HepG2 (cell line): ENCODE measurements around the gene NRSN2. TPM values are rescaled to one million over a fixed set of nuclear protein-coding genes. Genes with fewer than 3 reads are reported as not detected.

Experiments
- BRCA1 ChIP-seq: sonication (generic); formaldehyde crosslinking; IDR thresholded peaks from 2 replicates; pipeline ENCODE4 v1.4.0; 2020; ENCODE audit warnings: missing genetic modification reagents
- HNF4A ChIP-seq: sonication (generic); formaldehyde crosslinking; IDR thresholded peaks from 2 replicates; pipeline ENCODE4 v1.4.0; 2020; ENCODE audit warnings: missing genetic modification reagents
- KDM3A ChIP-seq: IDR thresholded peaks from 2 replicates; pipeline ENCODE4 v1.6.1; 2018; ENCODE audit warnings: low read depth, missing compliant biosample characterization
- NR2F1 ChIP-seq, 2 experiments: fragments of 450-650 bp in 1 of 2; formaldehyde crosslinking in 1 of 2; IDR thresholded peaks; 2 replicates each; pipeline versions ENCODE4 v1.5.0 to v1.6.1; 2016 to 2020; ENCODE audit warnings: mild to moderate bottlenecking in 1 of 2, missing compliant biosample characterization in 1 of 2, missing genetic modification reagents in 1 of 2, moderate library complexity in 1 of 2
- PITX1 ChIP-seq: sonication (generic); formaldehyde crosslinking; IDR thresholded peaks from 2 replicates; pipeline ENCODE4 v1.5.1; 2020; ENCODE audit warnings: mild to moderate bottlenecking, missing genetic modification reagents
- XBP1 ChIP-seq: sonication (generic); formaldehyde crosslinking; IDR thresholded peaks from 2 replicates; pipeline ENCODE4 v1.5.0; 2020; ENCODE audit warnings: missing genetic modification reagents
- ZNF225 ChIP-seq: sonication (generic); formaldehyde crosslinking; IDR thresholded peaks from 2 replicates; pipeline ENCODE4 v1.4.0; 2020; ENCODE audit warnings: mild to moderate bottlenecking, missing genetic modification reagents
- ZNF430 ChIP-seq: sonication (generic); formaldehyde crosslinking; IDR thresholded peaks from 2 replicates; pipeline ENCODE4 v1.9.0; 2021; ENCODE audit warnings: mild to moderate bottlenecking, missing genetic modification reagents
- ZNF441 ChIP-seq: sonication (generic); formaldehyde crosslinking; IDR thresholded peaks from 2 replicates; pipeline ENCODE4 v1.7.0; 2021; ENCODE audit warnings: missing genetic modification reagents, borderline replicate concordance
- ZNF460 ChIP-seq: sonication (generic); formaldehyde crosslinking; IDR thresholded peaks from 2 replicates; pipeline ENCODE4 v1.5.1; 2020; ENCODE audit warnings: missing genetic modification reagents, mild to moderate bottlenecking, borderline replicate concordance
- ZNF496 ChIP-seq: sonication (generic); formaldehyde crosslinking; IDR thresholded peaks from 2 replicates; pipeline ENCODE4 v1.8.1; 2023; ENCODE audit warnings: mild to moderate bottlenecking, moderate library complexity, missing genetic modification reagents; ENCODE audit not compliant: insufficient replicate concordance
- ZNF615 ChIP-seq: sonication (generic); formaldehyde crosslinking; IDR thresholded peaks from 2 replicates; pipeline ENCODE4 v1.5.0; 2020; ENCODE audit warnings: mild to moderate bottlenecking, missing genetic modification reagents, borderline replicate concordance
- ZNF746 ChIP-seq: sonication (generic); formaldehyde crosslinking; IDR thresholded peaks from 2 replicates; pipeline ENCODE4 v1.8.0; 2022; ENCODE audit warnings: mild to moderate bottlenecking, missing genetic modification reagents
- ZNF782 ChIP-seq: sonication (generic); formaldehyde crosslinking; IDR thresholded peaks from 2 replicates; pipeline ENCODE4 v1.4.0; 2020; ENCODE audit warnings: missing genetic modification reagents, mild to moderate bottlenecking, borderline replicate concordance
- ZNF83 ChIP-seq: sonication (generic); formaldehyde crosslinking; IDR thresholded peaks from 2 replicates; pipeline ENCODE4 v1.4.0; 2020; ENCODE audit warnings: missing genetic modification reagents, mild to moderate bottlenecking, borderline replicate concordance
- polyA plus RNA-seq, 8 experiments: library from polyadenylated mRNA; depleted of rRNA in 3 of 8; stranded (reverse) in 7 of 8; unstranded in 1 of 8; fragments of >200 nt; fragmentation: Illumina TruSeq in 4 of 8; extraction: Trizol in 4 of 8; gene quantifications; 2 replicates each; pipeline versions ENCODE4 v1.2.1 to v1.2.3, GENCODE V29; 2011 to 2016; ENCODE audit warnings: low read depth in 4 of 8, missing spikeins in 1 of 8, mixed read lengths in 1 of 8; ENCODE audit not compliant: insufficient read depth in 1 of 8
- total RNA-seq, 5 experiments: library from RNA; depleted of rRNA; stranded (reverse); fragments of >200 nt; fragmentation: Illumina TruSeq; extraction: Trizol; gene quantifications; 2 replicates each; pipeline ENCODE4 v1.2.3, GENCODE V29; 2016; ENCODE audit warnings: low read depth in 1 of 5
- TF ChIP-seq, protein P1 (sequence below): fragments of 450-650 bp; IDR thresholded peaks from 2 replicates; pipeline ENCODE4 v1.6.1; 2016
- TF ChIP-seq, protein P2 (sequence below), 2 experiments: sonication (generic) in 1 of 2; formaldehyde crosslinking in 1 of 2; IDR thresholded peaks; 2 replicates each; pipeline versions ENCODE4 v1.6.1 to v1.9.0; 2014 to 2022; ENCODE audit warnings: antibody characterized with exemption in 1 of 2, borderline replicate concordance in 1 of 2, inconsistent platforms in 1 of 2, low read depth in 1 of 2, missing genetic modification reagents in 1 of 2
- TF ChIP-seq, protein P3 (sequence below): sonication (generic); formaldehyde crosslinking; IDR thresholded peaks from 2 replicates; pipeline ENCODE4 v1.4.0; 2020; ENCODE audit warnings: missing genetic modification reagents

NRSN2 gene
- total and polyA plus RNA-seq, 2 of the 13 experiments (the other 11 are each of a cell fraction or from before 2014, with no cell fraction given) = 32.3 to 49.4 TPM

DNA sequence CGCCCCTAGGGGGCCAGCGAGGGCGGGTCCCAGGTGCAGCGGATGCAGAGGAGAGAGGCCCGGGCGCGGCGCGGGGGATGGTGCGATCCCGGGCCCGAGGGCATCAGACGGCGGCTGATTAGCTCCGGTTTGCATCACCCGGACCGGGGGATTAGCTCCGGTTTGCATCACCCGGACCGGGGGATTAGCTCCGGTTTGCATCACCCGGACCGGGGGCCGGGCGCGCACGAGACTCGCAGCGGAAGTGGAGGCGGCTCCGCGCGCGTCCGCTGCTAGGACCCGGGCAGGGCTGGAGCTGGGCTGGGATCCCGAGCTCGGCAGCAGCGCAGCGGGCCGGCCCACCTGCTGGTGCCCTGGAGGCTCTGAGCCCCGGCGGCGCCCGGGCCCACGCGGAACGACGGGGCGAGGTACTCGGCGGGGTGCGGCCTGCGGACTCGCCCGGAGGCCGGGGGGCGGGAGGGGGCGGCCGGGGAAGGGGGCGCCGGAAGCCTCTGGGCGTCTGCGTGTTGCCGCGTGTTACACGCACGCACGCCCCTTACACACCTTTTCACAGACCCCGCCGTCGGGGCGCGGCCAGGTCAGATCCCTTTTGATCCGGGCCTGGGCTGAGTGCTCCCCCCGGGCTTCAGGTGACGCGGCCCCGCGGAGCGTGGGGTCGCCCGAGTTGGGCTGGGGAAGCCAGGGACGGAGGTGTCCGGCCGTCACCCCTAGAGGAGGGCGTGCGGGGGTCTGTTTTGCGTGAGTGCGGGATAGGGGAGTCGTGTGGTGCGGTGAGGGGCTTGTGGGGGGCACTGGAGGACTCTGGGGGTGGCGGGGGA is 34.1 kb downstream of the NRSN2 start (continued):
- peak; percentile 54; the same call in 1 of the 2 replicates for TF ChIP-seq ZNF441 (CRISPR knock-in tag)
- TF ChIP-seq ZNF460 (CRISPR knock-in tag) = no peak; the same call in 1 of the 2 replicates
- TF ChIP-seq XBP1 (CRISPR knock-in tag) = no peak; the same call in 1 of the 2 replicates
- TF ChIP-seq ZNF225 (CRISPR knock-in tag) = peak; percentile 89
- peak; percentile 94 for TF ChIP-seq KDM3A (CRISPR knock-in tag)
- no peak; a peak in 1 of 4 replicates for TF ChIP-seq NR2F1 (CRISPR knock-in tag; IDR thresholded peaks at IDR 0.05)
- TF ChIP-seq ZNF496 (CRISPR knock-in tag) = no peak
- peak; percentile 56; the same call in 1 of the 2 replicates for TF ChIP-seq BRCA1 (CRISPR knock-in tag)
- no peak for TF ChIP-seq ZNF83 (CRISPR knock-in tag)
- TF ChIP-seq, protein P1, sequence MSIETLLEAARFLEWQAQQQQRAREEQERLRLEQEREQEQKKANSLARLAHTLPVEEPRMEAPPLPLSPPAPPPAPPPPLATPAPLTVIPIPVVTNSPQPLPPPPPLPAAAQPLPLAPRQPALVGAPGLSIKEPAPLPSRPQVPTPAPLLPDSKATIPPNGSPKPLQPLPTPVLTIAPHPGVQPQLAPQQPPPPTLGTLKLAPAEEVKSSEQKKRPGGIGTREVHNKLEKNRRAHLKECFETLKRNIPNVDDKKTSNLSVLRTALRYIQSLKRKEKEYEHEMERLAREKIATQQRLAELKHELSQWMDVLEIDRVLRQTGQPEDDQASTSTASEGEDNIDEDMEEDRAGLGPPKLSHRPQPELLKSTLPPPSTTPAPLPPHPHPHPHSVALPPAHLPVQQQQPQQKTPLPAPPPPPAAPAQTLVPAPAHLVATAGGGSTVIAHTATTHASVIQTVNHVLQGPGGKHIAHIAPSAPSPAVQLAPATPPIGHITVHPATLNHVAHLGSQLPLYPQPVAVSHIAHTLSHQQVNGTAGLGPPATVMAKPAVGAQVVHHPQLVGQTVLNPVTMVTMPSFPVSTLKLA = no peak
- peak; percentile 4 for TF ChIP-seq ZNF782 (CRISPR knock-in tag)
- TF ChIP-seq ZNF430 = 0 out of 2 replicates have a peak, but pooled peaks have one; percentile 29
- 0 out of 2 replicates have a peak, but pooled peaks have one; percentile 63 for TF ChIP-seq ZNF615 (CRISPR knock-in tag)
- peak; percentile 93 for TF ChIP-seq ZNF746
- TF ChIP-seq HNF4A (CRISPR knock-in tag) = peak; percentile 59
- TF ChIP-seq, protein P2, sequence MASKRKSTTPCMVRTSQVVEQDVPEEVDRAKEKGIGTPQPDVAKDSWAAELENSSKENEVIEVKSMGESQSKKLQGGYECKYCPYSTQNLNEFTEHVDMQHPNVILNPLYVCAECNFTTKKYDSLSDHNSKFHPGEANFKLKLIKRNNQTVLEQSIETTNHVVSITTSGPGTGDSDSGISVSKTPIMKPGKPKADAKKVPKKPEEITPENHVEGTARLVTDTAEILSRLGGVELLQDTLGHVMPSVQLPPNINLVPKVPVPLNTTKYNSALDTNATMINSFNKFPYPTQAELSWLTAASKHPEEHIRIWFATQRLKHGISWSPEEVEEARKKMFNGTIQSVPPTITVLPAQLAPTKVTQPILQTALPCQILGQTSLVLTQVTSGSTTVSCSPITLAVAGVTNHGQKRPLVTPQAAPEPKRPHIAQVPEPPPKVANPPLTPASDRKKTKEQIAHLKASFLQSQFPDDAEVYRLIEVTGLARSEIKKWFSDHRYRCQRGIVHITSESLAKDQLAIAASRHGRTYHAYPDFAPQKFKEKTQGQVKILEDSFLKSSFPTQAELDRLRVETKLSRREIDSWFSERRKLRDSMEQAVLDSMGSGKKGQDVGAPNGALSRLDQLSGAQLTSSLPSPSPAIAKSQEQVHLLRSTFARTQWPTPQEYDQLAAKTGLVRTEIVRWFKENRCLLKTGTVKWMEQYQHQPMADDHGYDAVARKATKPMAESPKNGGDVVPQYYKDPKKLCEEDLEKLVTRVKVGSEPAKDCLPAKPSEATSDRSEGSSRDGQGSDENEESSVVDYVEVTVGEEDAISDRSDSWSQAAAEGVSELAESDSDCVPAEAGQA (IDR thresholded peaks at IDR 0.05; ENCODE audit: low read depth) = no peak
- TF ChIP-seq, protein P2 (CRISPR knock-in tag; IDR thresholded peaks at IDR 0.05; ENCODE audit: borderline replicate concordance) = peak; percentile 72
- peak; percentile 93 for TF ChIP-seq PITX1
- TF ChIP-seq, protein P3, sequence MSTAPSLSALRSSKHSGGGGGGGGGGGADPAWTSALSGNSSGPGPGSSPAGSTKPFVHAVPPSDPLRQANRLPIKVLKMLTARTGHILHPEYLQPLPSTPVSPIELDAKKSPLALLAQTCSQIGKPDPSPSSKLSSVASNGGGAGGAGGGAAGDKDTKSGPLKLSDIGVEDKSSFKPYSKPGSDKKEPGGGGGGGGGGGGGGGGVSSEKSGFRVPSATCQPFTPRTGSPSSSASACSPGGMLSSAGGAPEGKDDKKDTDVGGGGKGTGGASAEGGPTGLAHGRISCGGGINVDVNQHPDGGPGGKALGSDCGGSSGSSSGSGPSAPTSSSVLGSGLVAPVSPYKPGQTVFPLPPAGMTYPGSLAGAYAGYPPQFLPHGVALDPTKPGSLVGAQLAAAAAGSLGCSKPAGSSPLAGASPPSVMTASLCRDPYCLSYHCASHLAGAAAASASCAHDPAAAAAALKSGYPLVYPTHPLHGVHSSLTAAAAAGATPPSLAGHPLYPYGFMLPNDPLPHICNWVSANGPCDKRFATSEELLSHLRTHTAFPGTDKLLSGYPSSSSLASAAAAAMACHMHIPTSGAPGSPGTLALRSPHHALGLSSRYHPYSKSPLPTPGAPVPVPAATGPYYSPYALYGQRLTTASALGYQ (CRISPR knock-in tag) = peak; percentile 70
